ENCODE measurements around the gene DENND2A.
"Not testable (repeated sequence)": the region's sequence is repeated elsewhere in the genome, so short reads cannot be mapped to it uniquely, and the experiment has no call there.

Gene DENND2A

DNA sequence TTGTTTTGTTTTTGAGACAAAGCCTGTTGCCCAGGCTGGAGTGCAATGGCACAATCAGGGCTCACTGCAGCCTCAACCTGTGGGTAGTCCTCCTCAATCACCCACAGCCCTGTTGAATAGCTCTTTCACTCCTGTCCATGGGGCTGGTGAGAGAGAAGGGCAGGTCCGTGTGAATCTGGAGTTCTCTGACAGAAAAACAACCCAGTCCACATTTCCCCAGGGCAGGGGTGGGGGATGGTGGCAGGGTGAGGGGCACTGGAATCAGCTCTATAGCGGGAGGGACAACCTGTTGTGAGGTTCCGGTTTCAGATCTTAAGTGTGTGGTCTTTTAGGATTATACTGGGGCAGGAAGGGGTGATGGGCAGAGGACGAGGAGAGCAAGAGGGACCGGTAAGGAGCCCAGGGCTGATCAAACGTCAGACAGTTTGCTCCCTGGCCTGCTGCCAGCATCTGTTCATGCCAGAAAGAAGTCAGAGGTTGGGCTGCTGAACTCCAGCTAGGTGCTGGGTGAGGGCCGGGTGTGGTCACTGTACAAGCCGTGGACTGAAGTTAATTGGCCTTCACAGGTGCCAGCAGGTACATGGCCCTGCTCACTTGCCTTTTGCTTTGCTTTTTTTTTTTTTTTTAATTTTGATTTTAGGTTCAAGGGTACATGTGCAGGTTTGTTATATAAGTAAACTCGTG, 128.2 kb downstream of the DENND2A start:
- DNase-seq (ENCODE audit: low read depth), result no peak
- H3K4me1 ChIP-seq (ENCODE audit: control insufficient read depth, insufficient read depth, low read length), result no peaks in the 10 kb centered on the region
- H3K36me3 ChIP-seq (ENCODE audit: control insufficient read depth, insufficient read depth, low read length, severe bottlenecking), result no peaks in the 10 kb centered on the region
- no peaks in the 10 kb centered on the region for H3K9me3 ChIP-seq (ENCODE audit: control insufficient read depth, low read length)
- H3K27me3 ChIP-seq (replicated peaks; ENCODE audit: control insufficient read depth, insufficient read depth, low read length), result no peaks in the 10 kb centered on the region
- no peak overlapping the region for H3K9ac ChIP-seq (ENCODE audit: low read length)
- no peak overlapping the region for H3K4me3 ChIP-seq (ENCODE audit: low read length)

GRCh38 chr7:140509789-140510188, 130.8 kb downstream of the DENND2A start:
- Histone ChIP-seq H3K9me3 (ENCODE audit: control insufficient read depth, low read length) (no peaks in the 10 kb centered on the region), H3K36me3 (ENCODE audit: control insufficient read depth, insufficient read depth, low read length, severe bottlenecking) (no peaks in the 10 kb centered on the region), H3K9ac (ENCODE audit: low read length) (no peak overlapping the region), H3K27me3 (replicated peaks; ENCODE audit: control insufficient read depth, insufficient read depth, low read length) (no peaks in the 10 kb centered on the region), H3K4me3 (ENCODE audit: low read length) (no peak overlapping the region), H3K4me1 (ENCODE audit: control insufficient read depth, insufficient read depth, low read length) (peaks cover 10% of the 10 kb centered on the region)
- no peak for DNase-seq (ENCODE audit: low read depth)

DNA sequence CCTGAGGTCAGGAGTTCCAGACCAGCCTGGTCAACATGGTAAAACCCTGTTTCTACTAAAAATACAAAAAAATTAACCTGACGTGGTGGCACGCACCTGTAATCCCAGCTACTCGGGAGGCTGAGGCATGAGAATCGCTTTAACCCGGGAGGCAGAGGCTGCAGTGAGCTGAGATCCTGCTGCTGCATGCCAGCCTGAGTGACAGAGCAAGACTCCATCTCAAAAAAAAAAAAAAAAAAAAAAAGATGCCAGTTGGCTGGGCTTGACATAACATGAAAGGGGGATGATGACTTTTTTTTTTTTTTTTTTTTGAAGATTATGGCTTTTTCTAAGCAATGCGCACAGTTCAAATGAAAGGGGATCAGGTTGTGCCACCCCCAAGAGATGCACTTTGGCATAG, 133.1 kb downstream of the DENND2A start:
- not testable (repeated sequence) for H3K4me3 ChIP-seq (ENCODE audit: low read length); H3K36me3 ChIP-seq (ENCODE audit: control insufficient read depth, insufficient read depth, low read length, severe bottlenecking); H3K9me3 ChIP-seq (ENCODE audit: control insufficient read depth, low read length); DNase-seq (ENCODE audit: low read depth); H3K9ac ChIP-seq (ENCODE audit: low read length); H3K27me3 ChIP-seq (replicated peaks; ENCODE audit: control insufficient read depth, insufficient read depth, low read length)
- peaks cover 10% of the 10 kb centered on the region for H3K4me1 ChIP-seq (ENCODE audit: control insufficient read depth, insufficient read depth, low read length)

GRCh38 chr7:140506788-140507464, 133.7 kb downstream of the DENND2A start:
- H3K4me3 ChIP-seq (ENCODE audit: low read length), result no peak overlapping the region
- H3K4me1 ChIP-seq (ENCODE audit: control insufficient read depth, insufficient read depth, low read length), result peaks cover 10% of the 10 kb centered on the region
- H3K9me3 ChIP-seq (ENCODE audit: control insufficient read depth, low read length), result no peaks in the 10 kb centered on the region
- H3K36me3 ChIP-seq (ENCODE audit: control insufficient read depth, insufficient read depth, low read length, severe bottlenecking), result no peaks in the 10 kb centered on the region
- H3K9ac ChIP-seq (ENCODE audit: low read length), result no peak overlapping the region
- no peaks in the 10 kb centered on the region for H3K27me3 ChIP-seq (replicated peaks; ENCODE audit: control insufficient read depth, insufficient read depth, low read length)
- DNase-seq (ENCODE audit: low read depth), result peak; percentile 65

GRCh38 chr7:140501966-140502365, 138.6 kb downstream of the DENND2A start:
- Histone ChIP-seq H3K4me3 (ENCODE audit: low read length) (no peak overlapping the region), H3K4me1 (ENCODE audit: control insufficient read depth, insufficient read depth, low read length) (peaks cover 7% of the 10 kb centered on the region), H3K36me3 (ENCODE audit: control insufficient read depth, insufficient read depth, low read length, severe bottlenecking) (no peaks in the 10 kb centered on the region), H3K27me3 (replicated peaks; ENCODE audit: control insufficient read depth, insufficient read depth, low read length) (no peaks in the 10 kb centered on the region), H3K9me3 (ENCODE audit: control insufficient read depth, low read length) (no peaks in the 10 kb centered on the region), H3K9ac (ENCODE audit: low read length) (no peak overlapping the region)
- no peak for DNase-seq (ENCODE audit: low read depth)

DNA sequence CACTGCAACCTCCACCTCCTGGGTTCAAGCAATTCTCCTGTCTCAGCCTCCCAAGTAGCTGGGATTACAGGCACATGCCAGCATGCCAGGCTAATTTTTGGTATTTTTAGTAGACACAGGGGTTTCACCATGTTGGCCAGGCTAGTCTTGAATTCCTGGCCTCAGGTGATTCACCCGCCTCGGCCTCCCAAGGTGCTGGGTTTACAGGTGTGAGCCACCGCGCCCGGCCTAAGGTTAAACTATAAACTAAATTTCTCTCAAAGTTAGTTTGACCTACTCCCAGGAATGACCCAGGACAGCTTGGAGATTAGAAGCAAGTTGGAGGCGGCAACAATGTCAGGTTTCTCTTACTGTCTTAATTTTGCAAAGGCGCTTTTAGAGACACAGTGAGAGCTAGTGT, 142.8 kb downstream of the DENND2A start:
- H3K4me1 ChIP-seq (ENCODE audit: control insufficient read depth, insufficient read depth, low read length); H3K27me3 ChIP-seq (replicated peaks; ENCODE audit: control insufficient read depth, insufficient read depth, low read length); H3K9me3 ChIP-seq (ENCODE audit: control insufficient read depth, low read length); DNase-seq (ENCODE audit: low read depth); H3K4me3 ChIP-seq (ENCODE audit: low read length); H3K9ac ChIP-seq (ENCODE audit: low read length); H3K36me3 ChIP-seq (ENCODE audit: control insufficient read depth, insufficient read depth, low read length, severe bottlenecking): not testable (repeated sequence)

- H3K27me3 ChIP-seq (replicated peaks; ENCODE audit: control insufficient read depth, insufficient read depth, low read length), result no peaks in the 10 kb centered on the region
- no peaks in the 10 kb centered on the region for H3K36me3 ChIP-seq (ENCODE audit: control insufficient read depth, insufficient read depth, low read length, severe bottlenecking)
- no peaks in the 10 kb centered on the region for H3K4me1 ChIP-seq (ENCODE audit: control insufficient read depth, insufficient read depth, low read length)
- no peak overlapping the region for H3K9ac ChIP-seq (ENCODE audit: low read length)
- no peak overlapping the region for H3K4me3 ChIP-seq (ENCODE audit: low read length)
- H3K9me3 ChIP-seq (ENCODE audit: control insufficient read depth, low read length), result no peaks in the 10 kb centered on the region
- no peak for DNase-seq (ENCODE audit: low read depth)
Observed at GRCh38 chr7:140497241-140497769, 143.3 kb downstream of the DENND2A start.

DNA sequence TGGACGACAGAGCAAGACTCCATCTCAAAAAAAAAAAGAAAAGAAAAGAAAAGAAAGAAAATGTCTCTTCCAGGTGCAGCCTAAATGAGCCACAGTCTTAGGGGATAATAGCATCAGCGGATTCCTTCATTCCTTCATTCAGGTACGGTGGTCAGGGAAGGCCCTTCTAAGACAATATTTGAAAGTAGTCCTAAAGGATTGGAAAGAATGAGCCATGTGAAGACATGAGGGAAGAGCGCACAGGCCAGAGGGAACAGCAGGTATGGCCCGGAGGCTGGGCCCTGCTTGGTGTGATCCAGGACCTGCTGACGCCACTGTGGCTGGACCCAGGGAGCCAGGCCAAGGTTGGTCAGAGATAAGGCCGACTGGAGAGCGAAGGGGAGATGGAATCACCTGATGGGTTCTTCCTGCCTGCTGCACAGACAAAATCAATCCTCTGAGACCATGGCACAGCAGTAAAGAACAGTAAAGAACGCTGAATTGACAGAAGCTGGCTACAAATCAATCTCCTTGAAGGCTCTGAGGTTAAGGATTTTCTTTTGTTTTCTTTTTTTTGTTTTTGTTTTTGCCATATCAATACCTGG, 145.0 kb downstream of the DENND2A start:
- no peak for DNase-seq (ENCODE audit: low read depth)
- Histone ChIP-seq H3K4me1 (ENCODE audit: control insufficient read depth, insufficient read depth, low read length) (no peaks in the 10 kb centered on the region), H3K9me3 (ENCODE audit: control insufficient read depth, low read length) (no peaks in the 10 kb centered on the region), H3K4me3 (ENCODE audit: low read length) (no peak overlapping the region), H3K9ac (ENCODE audit: low read length) (no peak overlapping the region), H3K27me3 (replicated peaks; ENCODE audit: control insufficient read depth, insufficient read depth, low read length) (no peaks in the 10 kb centered on the region), H3K36me3 (ENCODE audit: control insufficient read depth, insufficient read depth, low read length, severe bottlenecking) (no peaks in the 10 kb centered on the region)

DNA sequence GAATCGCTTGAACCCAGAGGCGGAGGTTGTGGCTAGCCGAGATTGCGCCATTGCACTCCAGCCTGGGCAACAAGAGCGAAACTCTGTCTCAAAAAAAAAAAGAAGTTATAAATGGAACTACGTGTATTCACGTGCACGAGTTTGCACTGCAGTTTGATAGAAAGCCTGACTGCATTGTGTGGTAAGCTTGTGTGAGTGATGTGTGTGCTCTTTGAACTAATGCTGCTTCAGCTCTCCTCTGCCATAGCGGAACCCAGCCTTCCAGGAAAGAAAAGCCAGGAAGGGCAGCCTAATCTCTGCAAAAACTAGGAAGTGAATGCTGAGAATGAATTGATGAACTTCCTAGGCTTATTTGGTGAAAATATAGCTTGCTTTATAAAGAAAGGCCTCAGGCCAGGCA, 145.7 kb downstream of the DENND2A start:
- Histone ChIP-seq H3K4me3 (ENCODE audit: low read length) (no peak overlapping the region), H3K9me3 (ENCODE audit: control insufficient read depth, low read length) (no peaks in the 10 kb centered on the region), H3K36me3 (ENCODE audit: control insufficient read depth, insufficient read depth, low read length, severe bottlenecking) (no peaks in the 10 kb centered on the region), H3K9ac (ENCODE audit: low read length) (no peak overlapping the region), H3K4me1 (ENCODE audit: control insufficient read depth, insufficient read depth, low read length) (no peaks in the 10 kb centered on the region), H3K27me3 (replicated peaks; ENCODE audit: control insufficient read depth, insufficient read depth, low read length) (no peaks in the 10 kb centered on the region)
- no peak for DNase-seq (ENCODE audit: low read depth)

DNA sequence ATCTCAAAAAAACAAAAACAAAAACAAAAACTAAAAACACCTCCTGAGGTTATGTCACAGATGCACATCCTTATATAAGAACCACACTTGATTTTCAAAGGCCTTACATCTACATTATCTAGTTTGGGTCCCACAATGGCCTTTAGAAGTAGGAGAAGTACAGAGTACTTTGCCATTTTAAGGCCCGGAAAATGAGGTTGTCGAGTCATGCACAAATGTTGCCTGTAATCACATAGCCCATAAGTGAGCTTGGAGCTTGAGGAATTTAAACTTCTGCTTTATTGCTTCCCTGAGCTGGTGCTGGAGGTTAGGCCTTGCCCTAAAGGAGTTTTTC, 151.6 kb downstream of the DENND2A start:
- peaks cover 9% of the 10 kb centered on the region for H3K4me1 ChIP-seq (ENCODE audit: control insufficient read depth, insufficient read depth, low read length)
- no peaks in the 10 kb centered on the region for H3K27me3 ChIP-seq (replicated peaks; ENCODE audit: control insufficient read depth, insufficient read depth, low read length)
- no peak overlapping the region for H3K4me3 ChIP-seq (ENCODE audit: low read length)
- H3K9me3 ChIP-seq (ENCODE audit: control insufficient read depth, low read length), result no peaks in the 10 kb centered on the region
- DNase-seq (ENCODE audit: low read depth), result no peak
- H3K36me3 ChIP-seq (ENCODE audit: control insufficient read depth, insufficient read depth, low read length, severe bottlenecking), result no peaks in the 10 kb centered on the region
- no peak overlapping the region for H3K9ac ChIP-seq (ENCODE audit: low read length)

GRCh38 chr7:140485500-140486265, 154.9 kb downstream of the DENND2A start:
- no peak overlapping the region for H3K9ac ChIP-seq (ENCODE audit: low read length)
- H3K27me3 ChIP-seq (replicated peaks; ENCODE audit: control insufficient read depth, insufficient read depth, low read length), result no peaks in the 10 kb centered on the region
- no peak for DNase-seq (ENCODE audit: low read depth)
- no peak overlapping the region for H3K4me3 ChIP-seq (ENCODE audit: low read length)
- H3K36me3 ChIP-seq (ENCODE audit: control insufficient read depth, insufficient read depth, low read length, severe bottlenecking), result no peaks in the 10 kb centered on the region
- H3K9me3 ChIP-seq (ENCODE audit: control insufficient read depth, low read length), result no peaks in the 10 kb centered on the region
- peaks cover 9% of the 10 kb centered on the region for H3K4me1 ChIP-seq (ENCODE audit: control insufficient read depth, insufficient read depth, low read length)

Data from adipocyte (in vitro differentiated cells).